CD4-positive, alpha-beta T cell (primary cell): ENCODE results near the gene RIC8A. TPM values are rescaled to one million over a fixed set of nuclear protein-coding genes. Genes with fewer than 3 reads are reported as not detected.
A peak's percentile ranks its signal among the peaks of the same experiment; 100 is the strongest.

Source experiments
- ATAC-seq: fragments of 200-7000 bp; cut with Tn5 transposase; one replicate; pipeline ENCODE4 v1.10.0; 2022; ENCODE audit warnings: mild to moderate bottlenecking; ENCODE audit not compliant: poor library complexity
- CTCF ChIA-PET: fragments of 350-600 bp; sonication (Branson Sonifier 250); formaldehyde crosslinking; loops from one replicate; lab custom pipeline; 2021; ENCODE audit warnings: antibody characterized with exemption, inconsistent platforms; lab: Charles Lee
- POLR2A ChIA-PET: fragments of 350-600 bp; sonication (Branson Sonifier 250); formaldehyde crosslinking; loops from one replicate; lab custom pipeline; 2021; ENCODE audit warnings: antibody characterized with exemption, inconsistent platforms; lab: Charles Lee
- DNase-seq, 14 experiments: peaks; one replicate each; pipeline ENCODE4 v3.0.0-alpha.2; 2013 to 2020; ENCODE audit warnings: mixed read lengths in 2 of 14
- H3K27ac ChIP-seq, 2 donors: one replicate each; pipeline versions ENCODE4 v1.5.1 to v1.7.0; 2013; ENCODE audit warnings: low read length in 2 of 2, low read depth in 1 of 2, mild to moderate bottlenecking in 1 of 2
- H3K27me3 ChIP-seq, 2 experiments: 1 replicate in 1 of 2; 2 replicates in 1 of 2; pipeline versions ENCODE4 v1.6.1 to v1.7.0; 2013; ENCODE audit warnings: low read length in 2 of 2, control low read depth in 1 of 2, mild to moderate bottlenecking in 1 of 2, moderate library complexity in 1 of 2; ENCODE audit not compliant: insufficient read depth in 2 of 2, control insufficient read depth in 1 of 2
- H3K36me3 ChIP-seq: one replicate; pipeline ENCODE4 v1.6.1; 2013; ENCODE audit warnings: low read length, control low read depth; ENCODE audit not compliant: insufficient read depth
- H3K4me1 ChIP-seq: one replicate; pipeline ENCODE4 v1.6.1; 2013; ENCODE audit warnings: low read length, control low read depth; ENCODE audit not compliant: insufficient read depth
- H3K4me3 ChIP-seq: one replicate; pipeline ENCODE4 v1.5.1; 2013; ENCODE audit warnings: mild to moderate bottlenecking, low read length, moderate library complexity
- H3K9me3 ChIP-seq, 2 experiments: 1 replicate in 1 of 2; 2 replicates in 1 of 2; pipeline versions ENCODE4 v1.6.1 to v1.7.0; 2013; ENCODE audit warnings: low read length in 2 of 2, mild to moderate bottlenecking in 2 of 2, control low read depth in 1 of 2, moderate library complexity in 1 of 2; ENCODE audit not compliant: control insufficient read depth in 1 of 2, insufficient read depth in 1 of 2
- H3K27ac Mint-ChIP-seq: one replicate; pipeline ENCODE4 v1.8.0; 2020; ENCODE audit warnings: mixed read lengths
- H3K27me3 Mint-ChIP-seq: one replicate; pipeline ENCODE4 v1.8.0; 2021; ENCODE audit warnings: mixed read lengths
- H3K36me3 Mint-ChIP-seq: one replicate; pipeline ENCODE4 v1.8.0; 2021; ENCODE audit warnings: low read depth, mixed read lengths
- H3K4me1 Mint-ChIP-seq: one replicate; pipeline ENCODE4 v1.8.0; 2021; ENCODE audit warnings: low read depth, mixed read lengths
- H3K4me3 Mint-ChIP-seq: one replicate; pipeline ENCODE4 v1.8.0; 2020; ENCODE audit warnings: mild to moderate bottlenecking, mixed read lengths
- H3K9me3 Mint-ChIP-seq: one replicate; pipeline ENCODE4 v1.8.0; 2020; ENCODE audit warnings: mixed read lengths
- CTCF ChIP-seq: fragments of 200-600 bp; IDR thresholded peaks from one replicate; pipeline ENCODE4 v1.8.0; 2022; ENCODE audit warnings: antibody characterized with exemption, mild to moderate bottlenecking
- intact Hi-C, 2 experiments: fragments of 100-400 bp; cut with DNase I in 1 of 2; cut with micrococcal nuclease in 1 of 2; formaldehyde crosslinking; loops; one replicate each; pipeline versions ENCODE4 v1.15.1 to v1.9.0; 2023 to 2025; cut with DNase I, micrococcal nuclease
- total RNA-seq, 174 experiments: library from RNA in 2 of 174; stranded (reverse) in 2 of 174; gene quantifications; one replicate each; pipeline ENCODE4 v1.2.3 and lab custom pipeline; 2021 to 2026

RIC8A gene
- total RNA-seq, 2 experiments from 2014 or later, result 99.6 to 104 TPM

GRCh38 chr11:205221-206001, 2.1 kb upstream of the RIC8A start:
- Histone ChIP-seq H3K27me3 (no peaks in the 10 kb centered on the region), H3K27ac (no peak overlapping the region), H3K4me3 (no peak overlapping the region), H3K4me1 (peaks cover 79% of the 10 kb centered on the region), H3K36me3 (peaks cover 44% of the 10 kb centered on the region), H3K9me3 (no peaks in the 10 kb centered on the region)
- DNase-seq (peak in 2 of 14 experiments; percentile 29 to 31), ATAC-seq (no peak)
- Mint-ChIP-seq H3K4me1 (peaks cover 72% of the 10 kb centered on the region), H3K4me3 (peak overlapping the region; percentile 95), H3K36me3 (peaks cover 87% of the 10 kb centered on the region), H3K9me3 (no peaks in the 10 kb centered on the region), H3K27me3 (no peaks in the 10 kb centered on the region), H3K27ac (peak overlapping the region; percentile 99)
- intact Hi-C loops, result loop anchor here in 1 of 2 experiments (5.0 kb wide), 6 partner anchors 47 to 302 kb away; partner anchors contain the start of genes IFITM1, PTDSS2 and RNH1
- CTCF ChIA-PET, result interaction anchor here (1.3 kb wide), 1 partner anchor 243 kb away, joined by 4 read pairs; no protein-coding TSS in a partner anchor
- no peak for TF ChIP-seq CTCF
- POLR2A ChIA-PET, result interaction anchor here (2.6 to 3.3 kb wide), 2 partner anchors 150 to 301 kb away, joined by 18 to 50 read pairs; partner anchors contain the start of gene RNH1

GRCh38 chr11:206002-206384, 1.5 kb upstream of the RIC8A start:
- POLR2A ChIA-PET, result interaction anchor here (0.7 to 3.4 kb wide), 16 partner anchors 11 to 331 kb away, joined by 3 to 55 read pairs (median 18); partner anchors contain the start of genes HRAS, LRRC56, PTDSS2 and RNH1
- H3K4me3 ChIP-seq, result peak overlapping the region; percentile 69
- no peak overlapping the region for H3K27ac ChIP-seq
- no peaks in the 10 kb centered on the region for H3K9me3 ChIP-seq
- intact Hi-C loops, result loop anchor here in 1 of 2 experiments (5.0 kb wide), 6 partner anchors 46 to 301 kb away; partner anchors contain the start of genes IFITM1, PTDSS2 and RNH1
- DNase-seq, result no peak
- H3K36me3 ChIP-seq, result peaks cover 44% of the 10 kb centered on the region
- ATAC-seq, result no peak
- H3K4me1 ChIP-seq, result peaks cover 85% of the 10 kb centered on the region
- CTCF ChIA-PET, result interaction anchor here (2.1 kb wide), 1 partner anchor 242 kb away, joined by 7 read pairs; no protein-coding TSS in a partner anchor
- no peak for TF ChIP-seq CTCF
- Mint-ChIP-seq H3K27me3 (no peaks in the 10 kb centered on the region), H3K36me3 (peaks cover 92% of the 10 kb centered on the region), H3K4me1 (peaks cover 72% of the 10 kb centered on the region), H3K9me3 (no peaks in the 10 kb centered on the region), H3K27ac (peak overlapping the region; percentile 99), H3K4me3 (peak overlapping the region; percentile 95)
- H3K27me3 ChIP-seq, result no peaks in the 10 kb centered on the region

GRCh38 chr11:206526-207207, 841 bp upstream of the RIC8A start:
- Histone ChIP-seq H3K4me1 (peaks cover 83% of the 10 kb centered on the region), H3K9me3 (no peaks in the 10 kb centered on the region), H3K4me3 (peak overlapping the region; percentile 69), H3K36me3 (peaks cover 49% of the 10 kb centered on the region), H3K27ac (peak overlapping the region; percentile 62 to 93), H3K27me3 (no peaks in the 10 kb centered on the region)
- no peak for TF ChIP-seq CTCF
- Mint-ChIP-seq H3K4me3 (peak overlapping the region; percentile 95), H3K27ac (peak overlapping the region; percentile 99), H3K27me3 (no peaks in the 10 kb centered on the region), H3K36me3 (peaks cover 94% of the 10 kb centered on the region), H3K4me1 (peaks cover 68% of the 10 kb centered on the region), H3K9me3 (no peaks in the 10 kb centered on the region)
- CTCF ChIA-PET, result interaction anchor here (0.7 to 2.1 kb wide), 4 partner anchors 44 to 244 kb away, joined by 3 to 7 read pairs (median 4); no protein-coding TSS in a partner anchor
- POLR2A ChIA-PET, result interaction anchor here (0.6 to 3.7 kb wide), 49 partner anchors 9 to 614 kb away, joined by 3 to 79 read pairs (median 6); partner anchors contain the start of genes DEAF1, HRAS, LRRC56 and PGGHG
- DNase-seq, result peak in 6 of 14 experiments; percentile 15 to 62 (median 40)
- intact Hi-C loops, result loop anchor here (1.0 to 5.0 kb wide), 9 partner anchors 30 to 301 kb away; partner anchors contain the start of genes PSMD13 (in 2 of the 2), PTDSS2 (in 2 of the 2), SIRT3 (in 2 of the 2) and IFITM1 (in 1 of the 2)
- no peak for ATAC-seq
